Endothelial cell of umbilical vein (primary cell): Measurements from ENCODE around the gene ZNF423. TPM values are rescaled to one million over a fixed set of nuclear protein-coding genes. Genes with fewer than 3 reads are reported as not detected.

Source experiments
- BruUV-seq: library from RNA; stranded (reverse); fragments of 400-500 nt; replicated peaks from 2 replicates; lab custom pipeline; 2021; lab: Mats Ljungman, UMichigan
- CTCF ChIA-PET: fragments of 300-600, 350-600 bp; sonication (Branson Sonifier 250); formaldehyde crosslinking; loops from one replicate; lab custom pipeline; 2021; ENCODE audit warnings: antibody characterized with exemption, inconsistent platforms; lab: Charles Lee
- POLR2A ChIA-PET: fragments of 300-600, 350-600 bp; sonication (Branson Sonifier 250); formaldehyde crosslinking; loops from one replicate; lab custom pipeline; 2021; ENCODE audit warnings: antibody characterized with exemption, inconsistent platforms; lab: Charles Lee
- DNase-seq: peaks from one replicate; pipeline ENCODE4 v3.0.0-alpha.2; 2011; ENCODE audit warnings: low read depth, low spot score
- FAIRE-seq: peaks from 2 replicates; lab custom pipeline; 2011; peaks lifted over from hg19 to GRCh38; lab: Jason Lieb, UNC
- H2AFZ ChIP-seq: 2 replicates; pipeline ENCODE4 v1.6.0; 2012; ENCODE audit warnings: low read depth, low read length, control low read depth, inconsistent platforms
- H3K27ac ChIP-seq: 2 replicates; pipeline ENCODE4 v1.5.1; 2011; ENCODE audit warnings: low read depth, mild to moderate bottlenecking, control low read depth, low read length, moderate library complexity; ENCODE audit not compliant: insufficient read depth
- H3K27me3 ChIP-seq, 2 experiments: 2 replicates each; pipeline versions ENCODE4 v1.6.0 to v1.6.1; 2011; ENCODE audit warnings: low read length in 2 of 2, mixed read lengths in 1 of 2; ENCODE audit not compliant: control insufficient read depth in 2 of 2, insufficient read depth in 2 of 2
- H3K36me3 ChIP-seq, 2 experiments: 2 replicates in 1 of 2; 3 replicates in 1 of 2; pipeline ENCODE4 v1.5.1; 2011; ENCODE audit warnings: low read length in 2 of 2, mild to moderate bottlenecking in 1 of 2, moderate library complexity in 1 of 2; ENCODE audit not compliant: control insufficient read depth in 2 of 2, insufficient read depth in 2 of 2; ENCODE audit errors: extremely low read depth in 1 of 2
- H3K4me1 ChIP-seq: 3 replicates; pipeline ENCODE4 v1.5.1; 2011; ENCODE audit warnings: mild to moderate bottlenecking, low read length; ENCODE audit not compliant: control insufficient read depth, insufficient read depth; ENCODE audit errors: extremely low read depth
- H3K4me2 ChIP-seq: 2 replicates; pipeline ENCODE4 v1.6.1; 2011; ENCODE audit warnings: low read length, control low read depth, mixed read lengths; ENCODE audit not compliant: insufficient read depth
- H3K4me3 ChIP-seq, 3 experiments: fragments of 200-600 bp in 1 of 3; sonication (generic), shearing (Covaris generic) in 1 of 3; replicated peaks in 1 of 3; 2 replicates each; pipeline ENCODE4 v1.5.1; 2011 to 2016; ENCODE audit warnings: control low read depth in 3 of 3, low read length in 3 of 3, mild to moderate bottlenecking in 2 of 3, inconsistent platforms in 1 of 3, low read depth in 1 of 3, moderate library complexity in 1 of 3; ENCODE audit not compliant: insufficient read depth in 1 of 3
- H3K79me2 ChIP-seq: 2 replicates; pipeline ENCODE4 v1.6.0; 2012; ENCODE audit warnings: low read length, inconsistent platforms; ENCODE audit not compliant: control insufficient read depth, insufficient read depth
- H3K9ac ChIP-seq: replicated peaks from 2 replicates; pipeline ENCODE3; 2011; ENCODE audit warnings: low read length, control low read depth; ENCODE audit not compliant: insufficient read depth; ENCODE audit errors: extremely low read depth
- H3K9me1 ChIP-seq: replicated peaks from 3 replicates; pipeline ENCODE4 v1.6.0; 2011; ENCODE audit warnings: mild to moderate bottlenecking, low read length; ENCODE audit not compliant: control insufficient read depth, insufficient read depth; ENCODE audit errors: extremely low read depth
- H3K9me3 ChIP-seq: replicated peaks from 2 replicates; pipeline ENCODE4 v1.5.1; 2012; ENCODE audit warnings: low read length, inconsistent platforms; ENCODE audit not compliant: control insufficient read depth, insufficient read depth
- H4K20me1 ChIP-seq: replicated peaks from 2 replicates; pipeline ENCODE3; 2011; ENCODE audit warnings: mild to moderate bottlenecking, low read length; ENCODE audit not compliant: control insufficient read depth, insufficient read depth; ENCODE audit errors: extremely low read depth
- CTCF ChIP-seq, 2 donors: IDR thresholded peaks; 1 replicate in 1 of 2; 2 replicates in 1 of 2; pipeline ENCODE4 v1.5.1; 2011; ENCODE audit warnings: low read length in 2 of 2, mild to moderate bottlenecking in 2 of 2, moderate library complexity in 2 of 2, control low read depth in 1 of 2, inconsistent platforms in 1 of 2, low read depth in 1 of 2; ENCODE audit not compliant: insufficient read depth in 1 of 2; ENCODE audit errors: extremely low read depth in 1 of 2
- EZH2 ChIP-seq: IDR thresholded peaks from 2 replicates; pipeline ENCODE4 v1.6.1; 2012; ENCODE audit warnings: borderline replicate concordance, low read depth, mild to moderate bottlenecking, moderate library complexity, low read length, inconsistent platforms; ENCODE audit not compliant: severe bottlenecking
- FOS ChIP-seq: IDR thresholded peaks from 2 replicates; pipeline ENCODE4 v1.6.1; 2011; ENCODE audit warnings: mild to moderate bottlenecking, low read length, moderate library complexity, borderline replicate concordance; ENCODE audit not compliant: insufficient read depth
- GATA2 ChIP-seq: IDR thresholded peaks from 2 replicates; pipeline ENCODE4 v1.7.0; 2011; ENCODE audit warnings: low read depth, mild to moderate bottlenecking, moderate library complexity, mixed read lengths, low read length; ENCODE audit not compliant: insufficient read length, insufficient read depth
- JUN ChIP-seq: IDR thresholded peaks from 2 replicates; pipeline ENCODE4 v1.6.1; 2011; ENCODE audit warnings: borderline replicate concordance, low read depth; ENCODE audit not compliant: insufficient read length, insufficient read depth
- MAX ChIP-seq: IDR thresholded peaks from 2 replicates; pipeline ENCODE4 v1.6.1; 2011; ENCODE audit not compliant: insufficient read depth, insufficient read length
- MYC ChIP-seq: IDR thresholded peaks from one replicate; pipeline ENCODE4 v1.6.1; 2011; ENCODE audit warnings: mild to moderate bottlenecking, low read depth, low read length
- POLR2A ChIP-seq: IDR thresholded peaks from 2 replicates; pipeline ENCODE4 v1.6.1; 2012; ENCODE audit warnings: low read depth, mild to moderate bottlenecking, control low read depth, low read length
- POLR2AphosphoS5 ChIP-seq: IDR thresholded peaks from 2 replicates; pipeline ENCODE4 v1.6.1; 2012; ENCODE audit warnings: low read depth, mild to moderate bottlenecking, control low read depth, low read length, moderate library complexity; ENCODE audit not compliant: insufficient read depth
- dilution Hi-C: fragments of 300-500 bp; cut with MboI; formaldehyde crosslinking; loops from one replicate; pipeline ENCODE4 v1.15.0; 2019; ENCODE audit warnings: low sequenced_read_pairs; ENCODE audit not compliant: extremely low pct_ligation_motif_present
- intact Hi-C: fragments of 100-400 bp; cut with micrococcal nuclease; formaldehyde crosslinking; loops from one replicate; pipeline ENCODE4 v1.10.0; 2022
- polyA plus RNA-seq, 4 experiments: library from polyadenylated mRNA; depleted of rRNA in 3 of 4; stranded (reverse) in 3 of 4; unstranded in 1 of 4; fragments of >200 nt; gene quantifications; 2 replicates each; pipeline versions ENCODE4 v1.2.1 to v1.2.3, GENCODE V29; 2011 to 2012; ENCODE audit warnings: missing spikeins in 1 of 4
- total RNA-seq: library from RNA; stranded (reverse); gene quantifications from 2 replicates; pipeline ENCODE4 v1.2.3, GENCODE V29; 2021

The ZNF423 gene
- total and polyA plus RNA-seq, 2 donors (not counting 3 experiments of a cell fraction or from before 2014, with no cell fraction given), result 2.2 to 8.1 TPM

GRCh38 chr16:49779979-49780378 is 75.9 kb downstream of the ZNF423 start:
- no peaks in the 10 kb centered on the region for H3K9me1 ChIP-seq
- no TSS peak for BruUV-seq
- dilution Hi-C loops (no loop called here), intact Hi-C loops (no loop called here)
- no peaks in the 10 kb centered on the region for H3K9me3 ChIP-seq
- TF ChIP-seq GATA2 (no peak), POLR2A (no peak), CTCF (IDR thresholded peaks at IDR 0.05; ENCODE audit: extremely low read depth in 1 of 2, insufficient read depth in 1 of 2, low read depth in 1 of 2, low read length in 2 of 2) (no peak), MYC (no peak), JUN (no peak), POLR2AphosphoS5 (no peak), EZH2 (no peak), MAX (no peak), FOS (no peak)
- H2AFZ ChIP-seq, result no peak overlapping the region
- no peaks in the 10 kb centered on the region for H4K20me1 ChIP-seq
- H3K9ac ChIP-seq, result no peak overlapping the region
- H3K27me3 ChIP-seq, result no peaks in the 10 kb centered on the region
- no peaks in the 10 kb centered on the region for H3K79me2 ChIP-seq
- H3K4me3 ChIP-seq, result no peak overlapping the region
- DNase-seq (no peak), FAIRE-seq (no peak)
- peaks cover 2% of the 10 kb centered on the region for H3K4me1 ChIP-seq
- no peak overlapping the region for H3K27ac ChIP-seq
- ChIA-PET POLR2A (no interaction called here), CTCF (no interaction called here)
- H3K4me2 ChIP-seq, result no peak overlapping the region
- H3K36me3 ChIP-seq, result no peaks in the 10 kb centered on the region
